Aorta (tissue), 5 donors: Measurements from ENCODE around the gene DIAPH3. TPM values are rescaled to one million over a fixed set of nuclear protein-coding genes. Genes with fewer than 3 reads are reported as not detected.
"Not testable (repeated sequence)": the region's sequence is repeated elsewhere in the genome, so short reads cannot be mapped to it uniquely, and the experiment has no call there.

ENCODE experiments used
- ATAC-seq: fragments of 200-7000 bp; cut with Tn5 transposase; one replicate; pipeline ENCODE4 v1.9.1; 2022; ENCODE audit warnings: moderate library complexity; ENCODE audit not compliant: low FRiP score
- DNase-seq, 2 donors: peaks; one replicate each; pipeline ENCODE4 v3.0.0-alpha.2; 2020
- H3K27ac ChIP-seq, 2 donors: one replicate each; pipeline ENCODE4 v1.5.1; 2013; ENCODE audit warnings: low read length in 2 of 2, mild to moderate bottlenecking in 2 of 2, moderate library complexity in 2 of 2, control low read depth in 1 of 2, inconsistent platforms in 1 of 2, low read depth in 1 of 2
- H3K27me3 ChIP-seq, 2 donors: one replicate each; pipeline ENCODE4 v1.6.1; 2013; ENCODE audit warnings: control low read depth in 1 of 2, low read length in 1 of 2, mild to moderate bottlenecking in 1 of 2, moderate library complexity in 1 of 2; ENCODE audit not compliant: insufficient read depth in 2 of 2, control insufficient read depth in 1 of 2
- H3K36me3 ChIP-seq, 2 donors: one replicate each; pipeline ENCODE4 v1.6.1; 2013; ENCODE audit warnings: control low read depth in 1 of 2, low read length in 1 of 2, mild to moderate bottlenecking in 1 of 2; ENCODE audit not compliant: insufficient read depth in 2 of 2, control insufficient read depth in 1 of 2
- H3K4me1 ChIP-seq, 2 donors: one replicate each; pipeline ENCODE4 v1.6.1; 2013; ENCODE audit warnings: low read length in 2 of 2, control low read depth in 1 of 2, mild to moderate bottlenecking in 1 of 2, moderate library complexity in 1 of 2; ENCODE audit not compliant: insufficient read depth in 2 of 2, control insufficient read depth in 1 of 2
- H3K4me3 ChIP-seq, 2 donors: one replicate each; pipeline ENCODE4 v1.5.1; 2013; ENCODE audit warnings: low read length in 2 of 2, control low read depth in 1 of 2, mild to moderate bottlenecking in 1 of 2
- H3K9me3 ChIP-seq: one replicate; pipeline ENCODE4 v1.6.1; 2013; ENCODE audit warnings: mild to moderate bottlenecking, low read length; ENCODE audit not compliant: control insufficient read depth
- WGBS, 2 donors: extraction: QIAGEN DNeasy Blood & Tissue Kit; methylation state at CpG; one replicate each; pipeline ENCODE4 v1.1.7; 2013; 5-methylcytosine and 5-hydroxymethylcytosine counted together
- intact Hi-C, 2 donors: fragments of 100-400 bp; cut with DNase I; formaldehyde crosslinking; loops; one replicate each; pipeline versions ENCODE4 v1.14.2 to v1.15.0; 2022
- polyA plus RNA-seq, 2 donors: library from polyadenylated mRNA; stranded (reverse); fragments of 200-250 nt; gene quantifications; one replicate each; pipeline ENCODE4 v1.2.3, GENCODE V29; 2013
- total RNA-seq, 2 donors: library from RNA; stranded (reverse); fragmentation: NEBNext Ultra II Directional; extraction: Animal tissue kit (Norgen Biotek cat#: 25700); gene quantifications; one replicate each; pipeline ENCODE4 v1.2.1, GENCODE V29; 2021
- donor health status: healthy with polysubstance abuse.
- donor health status: Bipolar disorder and iron deficiency.
- donor health status: DM: no; HTN: no; CAD: no.
- donor health status: DM: no; HTN: no; CAD: no.
- donor health status: DM: yes; HTN: yes; CAD: no.

Gene DIAPH3
- total and polyA plus RNA-seq, 4 donors: 0.13 to 7.5 (median 3.0) TPM

DNA sequence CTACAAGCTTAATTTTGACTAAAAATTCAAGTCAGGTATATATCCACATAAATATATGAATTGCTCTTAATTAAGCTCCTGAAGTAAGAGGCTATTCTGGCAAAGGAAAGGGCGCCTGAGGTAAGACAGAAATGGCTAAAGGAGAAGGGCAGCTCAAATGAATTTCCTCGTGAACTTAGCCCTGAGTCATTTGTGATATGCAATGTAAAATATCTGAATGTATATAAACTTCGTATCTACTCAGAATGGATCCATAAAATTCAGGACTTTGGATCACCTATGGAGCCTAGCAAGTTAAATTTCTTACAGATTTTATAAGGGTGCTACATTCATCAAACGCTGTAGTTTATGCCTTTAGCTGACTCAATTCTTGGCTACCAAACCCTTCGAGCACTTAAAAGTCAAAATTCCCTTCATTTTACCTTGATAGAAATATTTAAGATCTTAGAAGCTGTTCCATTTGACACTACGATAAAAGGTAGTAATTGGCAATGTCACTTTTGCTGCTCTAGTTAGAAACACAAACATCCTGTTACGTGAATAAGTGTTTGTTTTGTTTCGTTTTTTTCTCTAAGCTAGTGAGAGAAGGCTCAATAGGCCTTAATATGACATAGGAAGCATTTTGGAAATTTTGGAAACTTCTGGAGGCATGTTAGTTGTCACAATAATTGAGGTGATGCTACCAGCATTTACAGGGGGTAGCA lies 69.2 kb downstream of the DIAPH3 start:
- DNase-seq (no peak), ATAC-seq (no peak)
- intact Hi-C loops: no loop called here
- WGBS, 2 donors: 41 to 69% methylated on average over 8 of the region's 8 CpGs
- no peaks in the 10 kb centered on the region for H3K27me3 ChIP-seq
- no peak overlapping the region for H3K4me3 ChIP-seq
- no peaks in the 10 kb centered on the region for H3K9me3 ChIP-seq
- no peaks in the 10 kb centered on the region for H3K36me3 ChIP-seq
- H3K4me1 ChIP-seq: no peaks in the 10 kb centered on the region
- no peak overlapping the region for H3K27ac ChIP-seq

DNA sequence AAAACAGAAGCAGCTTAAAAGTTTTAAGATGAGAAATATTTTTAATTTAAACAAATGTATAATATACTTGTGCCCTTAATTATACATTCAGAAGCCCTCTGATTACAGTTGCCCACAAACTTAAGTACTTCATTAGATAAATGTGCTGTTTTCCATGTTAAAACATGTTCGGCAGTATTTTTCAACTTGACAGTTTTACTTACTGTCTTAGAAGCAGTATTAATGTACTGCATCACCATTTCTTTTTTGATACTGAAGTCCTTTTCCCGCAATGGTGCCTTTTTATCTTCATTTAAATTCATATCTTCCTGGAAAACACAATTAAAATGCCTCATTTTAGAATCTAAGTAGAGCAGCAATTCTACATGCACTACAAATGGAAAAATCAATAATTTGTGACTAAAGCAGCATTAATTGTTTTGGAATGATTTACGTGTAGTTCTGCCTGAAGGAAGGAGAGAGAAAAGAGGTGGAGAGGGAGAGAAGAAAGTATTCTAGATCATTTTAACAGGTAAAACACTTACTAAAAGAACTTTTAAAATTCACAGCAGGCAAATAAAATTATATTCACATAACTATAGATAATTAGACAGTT lies 70.2 kb downstream of the DIAPH3 start:
- no peak for DNase-seq

DNA sequence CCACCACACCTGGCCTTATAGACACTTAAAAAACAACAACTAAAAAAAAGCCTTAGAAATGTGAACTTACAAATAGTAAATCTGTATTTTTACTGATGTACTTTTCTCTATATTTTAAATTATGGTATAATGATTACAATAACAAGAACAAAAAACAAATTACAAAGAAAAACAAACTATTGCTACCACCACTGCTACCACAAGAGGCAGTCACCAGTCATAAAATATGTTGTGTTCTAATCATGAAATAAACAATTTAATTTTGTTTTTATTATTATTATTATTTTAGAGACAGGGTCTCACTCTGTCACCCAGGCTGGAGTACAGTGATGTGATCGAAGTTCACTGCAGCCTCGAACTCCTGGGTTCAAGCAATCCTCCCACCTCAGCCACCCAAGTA lies 72.2 kb downstream of the DIAPH3 start:
- no peak for DNase-seq
- whole genome bisulfite sequencing, 2 donors: 95 to 97% methylated on average over 2 of the region's 2 CpGs
- no peaks in the 10 kb centered on the region for H3K4me1 ChIP-seq
- no peaks in the 10 kb centered on the region for H3K36me3 ChIP-seq
- ATAC-seq: no peak
- no peaks in the 10 kb centered on the region for H3K27me3 ChIP-seq
- no peaks in the 10 kb centered on the region for H3K9me3 ChIP-seq
- no peak overlapping the region for H3K4me3 ChIP-seq
- H3K27ac ChIP-seq: no peak overlapping the region
- intact Hi-C loops: no loop called here

More for the DNA sequence above, 70.2 kb downstream of the DIAPH3 start:
- Histone ChIP-seq H3K27me3 (no peaks in the 10 kb centered on the region), H3K4me3 (no peak overlapping the region), H3K27ac (no peak overlapping the region), H3K4me1 (no peaks in the 10 kb centered on the region), H3K9me3 (no peaks in the 10 kb centered on the region), H3K36me3 (no peaks in the 10 kb centered on the region)
- intact Hi-C loops: no loop called here
- ATAC-seq: no peak
- 79 to 83% methylated on average over 3 of the region's 3 CpGs for WGBS, 2 donors

DNA sequence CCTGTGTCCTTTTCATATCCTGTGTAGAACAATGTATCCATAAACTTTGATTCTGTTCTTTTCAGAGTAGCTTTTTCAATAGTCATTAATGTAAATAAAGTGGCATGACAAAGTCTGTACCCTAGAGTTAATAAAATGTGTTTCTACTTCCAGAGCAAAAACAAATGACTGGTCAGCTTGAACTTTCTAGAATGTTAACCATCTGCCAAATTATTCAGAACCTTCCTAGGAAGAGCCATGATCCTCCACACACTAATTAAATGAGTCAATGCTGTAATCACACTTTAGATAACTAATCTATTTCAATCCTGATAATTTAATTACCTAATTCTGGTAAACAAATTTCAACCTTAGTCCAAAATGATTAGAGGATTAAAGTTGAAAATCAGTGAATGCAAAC lies 73.2 kb downstream of the DIAPH3 start:
- no peaks in the 10 kb centered on the region for H3K4me1 ChIP-seq
- H3K9me3 ChIP-seq: no peaks in the 10 kb centered on the region
- H3K27ac ChIP-seq: no peak overlapping the region
- no peaks in the 10 kb centered on the region for H3K27me3 ChIP-seq
- ATAC-seq: no peak
- H3K4me3 ChIP-seq: no peak overlapping the region
- intact Hi-C loops: no loop called here
- no peak for DNase-seq
- no peaks in the 10 kb centered on the region for H3K36me3 ChIP-seq

DNA sequence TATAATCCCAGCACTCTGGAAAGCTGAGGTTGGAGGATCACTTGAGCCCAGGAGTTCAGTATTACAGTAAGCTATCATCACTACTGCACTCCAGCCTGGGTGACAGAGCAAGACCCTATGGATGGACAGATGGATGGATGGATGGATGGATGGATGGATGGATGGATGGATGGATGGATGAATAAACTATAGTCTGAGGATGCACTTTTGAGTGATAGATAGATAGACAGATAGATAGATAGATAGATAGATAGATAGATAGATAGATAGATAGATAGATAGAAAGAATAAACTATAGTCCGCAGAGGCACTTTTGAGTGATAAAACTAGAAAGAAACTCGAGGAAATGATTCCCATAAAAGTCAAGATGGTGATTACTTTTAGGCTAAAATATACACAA lies 79.9 kb downstream of the DIAPH3 start:
- H3K4me1 ChIP-seq, intact Hi-C loops, H3K27me3 ChIP-seq, DNase-seq, H3K4me3 ChIP-seq, H3K9me3 ChIP-seq, H3K27ac ChIP-seq, H3K36me3 ChIP-seq, ATAC-seq: not testable (repeated sequence)
- 98 to 100% methylated on average over 2 of the region's 2 CpGs for WGBS, 2 donors

DNA sequence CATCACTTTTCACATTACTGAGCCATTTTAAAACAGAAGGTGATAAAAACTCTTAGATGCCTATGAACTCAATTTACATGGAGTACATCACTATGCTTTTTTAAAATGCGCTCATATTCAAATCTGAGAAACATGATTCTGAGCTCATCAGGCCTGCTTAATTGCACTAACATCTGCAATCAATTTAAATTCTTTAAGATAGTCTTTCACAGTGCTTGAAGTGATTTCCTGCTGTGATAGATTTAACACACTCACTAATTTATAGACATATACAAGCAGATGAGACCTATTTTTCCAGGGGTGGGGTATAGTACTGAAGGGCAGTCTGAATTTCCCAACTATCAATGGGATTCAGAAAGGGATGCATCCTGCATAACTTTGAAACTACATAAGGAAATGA lies 82.9 kb downstream of the DIAPH3 start:
- intact Hi-C loops: no loop called here
- 97% methylated on average over 1 of the region's 1 CpG for WGBS, 2 donors
- DNase-seq: no peak
- no peak for ATAC-seq
- H3K36me3 ChIP-seq: no peaks in the 10 kb centered on the region
- H3K4me1 ChIP-seq: no peaks in the 10 kb centered on the region
- H3K27me3 ChIP-seq: no peaks in the 10 kb centered on the region
- no peak overlapping the region for H3K27ac ChIP-seq
- no peak overlapping the region for H3K4me3 ChIP-seq
- H3K9me3 ChIP-seq: no peaks in the 10 kb centered on the region

DNA sequence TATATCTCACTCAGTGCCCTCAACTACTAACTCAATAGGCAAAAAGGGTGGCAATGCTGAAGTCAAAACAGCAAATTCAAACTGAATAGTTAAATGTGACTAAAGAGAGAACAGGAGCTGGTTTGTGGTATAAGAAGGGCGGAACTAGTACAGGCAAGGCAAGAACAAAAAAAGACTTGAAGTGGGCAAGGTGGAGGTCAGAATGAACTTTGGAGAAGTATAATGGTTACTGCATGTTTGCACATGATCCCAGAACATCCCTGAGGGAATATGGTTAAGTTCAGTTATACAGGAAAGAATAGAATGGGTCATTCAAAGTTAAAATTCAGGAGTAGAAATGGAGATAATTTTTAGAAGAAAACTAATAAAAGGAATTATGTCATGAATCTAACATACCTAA lies 85.5 kb downstream of the DIAPH3 start:
- no peak overlapping the region for H3K27ac ChIP-seq
- H3K36me3 ChIP-seq: no peaks in the 10 kb centered on the region
- H3K4me3 ChIP-seq: no peak overlapping the region
- no peaks in the 10 kb centered on the region for H3K9me3 ChIP-seq
- no peaks in the 10 kb centered on the region for H3K4me1 ChIP-seq
- no peaks in the 10 kb centered on the region for H3K27me3 ChIP-seq
- no peak for DNase-seq
- intact Hi-C loops: no loop called here
- no peak for ATAC-seq
- WGBS, 2 donors: 96 to 98% methylated on average over 1 of the region's 1 CpG

DNA sequence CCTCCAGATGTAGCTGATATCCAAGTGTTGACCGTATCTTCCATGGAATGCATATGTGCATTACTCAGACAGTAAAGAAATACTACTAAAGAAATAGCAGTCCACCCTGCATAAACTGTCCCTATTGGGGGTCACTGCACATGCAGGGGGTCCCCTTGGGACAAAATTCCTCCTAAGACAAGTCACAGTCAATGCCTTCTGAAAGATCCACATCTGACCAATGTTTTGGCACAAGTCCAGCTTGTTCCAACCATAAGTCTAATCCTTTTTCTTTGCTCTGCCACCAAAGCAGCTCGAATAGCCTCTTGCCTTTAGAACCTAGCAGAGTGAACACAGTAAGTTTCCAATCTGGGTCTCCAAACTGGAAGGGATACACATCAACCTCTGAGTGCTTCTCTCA lies 87.9 kb downstream of the DIAPH3 start:
- Histone ChIP-seq H3K4me3 (no peak overlapping the region), H3K9me3 (no peaks in the 10 kb centered on the region), H3K4me1 (no peaks in the 10 kb centered on the region), H3K27me3 (no peaks in the 10 kb centered on the region), H3K36me3 (no peaks in the 10 kb centered on the region), H3K27ac (no peak overlapping the region)
- DNase-seq: no peak
- WGBS, 2 donors: 87 to 88% methylated on average over 2 of the region's 2 CpGs
- ATAC-seq: no peak
- intact Hi-C loops: no loop called here

DNA sequence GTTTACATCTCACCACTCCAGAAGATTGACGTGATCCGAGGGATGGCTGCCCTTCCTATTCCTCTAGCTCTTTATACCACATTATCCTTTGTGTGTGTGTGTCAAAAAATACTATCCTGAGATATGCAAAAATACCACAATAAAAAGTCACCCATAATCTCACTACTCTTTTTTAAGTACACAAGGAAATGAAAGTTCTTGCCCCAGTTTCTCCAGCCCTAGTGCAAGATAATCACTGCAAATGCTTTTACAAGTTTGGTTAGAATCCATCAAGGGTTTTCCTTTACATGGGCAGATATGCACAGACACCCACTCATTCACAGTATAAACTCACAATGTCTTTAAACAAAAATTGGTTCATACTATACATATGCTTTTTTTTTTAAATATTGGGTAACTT lies 89.3 kb downstream of the DIAPH3 start:
- no peaks in the 10 kb centered on the region for H3K36me3 ChIP-seq
- H3K9me3 ChIP-seq: no peaks in the 10 kb centered on the region
- WGBS, 2 donors: 89 to 90% methylated on average over 2 of the region's 2 CpGs
- no peaks in the 10 kb centered on the region for H3K4me1 ChIP-seq
- ATAC-seq: no peak
- no peaks in the 10 kb centered on the region for H3K27me3 ChIP-seq
- no peak for DNase-seq
- no peak overlapping the region for H3K27ac ChIP-seq
- intact Hi-C loops: no loop called here
- no peak overlapping the region for H3K4me3 ChIP-seq
